ENCODE results near the gene MARCOL.

Gene MARCOL

GRCh38 chr5:148208226-148208625 lies 30.1 kb upstream of the MARCOL start:
- Histone ChIP-seq H3K4ac (ENCODE audit: low read depth, low read length) (no peak overlapping the region), H3K4me3 (ENCODE audit: low read depth, low read length) (no peak overlapping the region), H4K12ac (ENCODE audit: low read depth, low read length) (no peak overlapping the region), H2BK12ac (ENCODE audit: low read length) (no peak overlapping the region), H3K27ac (ENCODE audit: low read depth, low read length) (no peak overlapping the region), H3K27me3 (ENCODE audit: insufficient read depth, low read length) (no peaks in the 10 kb centered on the region), H2AK5ac (ENCODE audit: low read length) (no peak overlapping the region), H2BK120ac (ENCODE audit: insufficient read depth, low read length, poor library complexity) (no peak overlapping the region), H3K36me3 (ENCODE audit: control insufficient read depth in 1 of 2, insufficient read depth in 2 of 2, low read length in 2 of 2) (no peaks in the 10 kb centered on the region), H3K9me3 (ENCODE audit: insufficient read depth, low read depth, low read length) (no peaks in the 10 kb centered on the region), H3K9ac (ENCODE audit: low read length) (no peak overlapping the region), H3K79me2 (ENCODE audit: control insufficient read depth, insufficient read depth, low read length, poor library complexity) (no peaks in the 10 kb centered on the region), H3K4me1 (ENCODE audit: control insufficient read depth in 1 of 2, insufficient read depth in 2 of 2, low read length in 2 of 2) (no peaks in the 10 kb centered on the region), H4K8ac (ENCODE audit: low read depth, low read length) (no peak overlapping the region), H3K14ac (ENCODE audit: low read length) (no peak overlapping the region), H2BK5ac (ENCODE audit: low read depth, low read length, poor library complexity) (no peak overlapping the region), H3K4me2 (ENCODE audit: low read length) (no peak overlapping the region), H2AFZ (ENCODE audit: insufficient read depth, low read length, poor library complexity) (no peak overlapping the region), H3K79me1 (ENCODE audit: low read length) (no peaks in the 10 kb centered on the region), H3K18ac (ENCODE audit: low read length) (no peak overlapping the region), H4K91ac (ENCODE audit: low read depth, low read length) (no peak overlapping the region), H3K23ac (ENCODE audit: low read length) (no peak overlapping the region)
- DNase-seq = peak in 1 of 2 donors; percentile 16

- Histone ChIP-seq H3K9ac (ENCODE audit: low read length) (no peak overlapping the region), H3K79me1 (ENCODE audit: low read length) (no peaks in the 10 kb centered on the region), H4K12ac (ENCODE audit: low read depth, low read length) (no peak overlapping the region), H3K4ac (ENCODE audit: low read depth, low read length) (no peak overlapping the region), H3K4me2 (ENCODE audit: low read length) (no peak overlapping the region), H2BK120ac (ENCODE audit: insufficient read depth, low read length, poor library complexity) (no peak overlapping the region), H3K23ac (ENCODE audit: low read length) (no peak overlapping the region), H3K79me2 (ENCODE audit: control insufficient read depth, insufficient read depth, low read length, poor library complexity) (no peaks in the 10 kb centered on the region), H3K4me1 (ENCODE audit: control insufficient read depth in 1 of 2, insufficient read depth in 2 of 2, low read length in 2 of 2) (no peaks in the 10 kb centered on the region), H3K4me3 (ENCODE audit: low read depth, low read length) (no peak overlapping the region), H3K27ac (ENCODE audit: low read depth, low read length) (no peak overlapping the region), H3K18ac (ENCODE audit: low read length) (no peak overlapping the region), H2AFZ (ENCODE audit: insufficient read depth, low read length, poor library complexity) (no peak overlapping the region), H3K14ac (ENCODE audit: low read length) (no peak overlapping the region), H4K8ac (ENCODE audit: low read depth, low read length) (no peak overlapping the region), H2AK5ac (ENCODE audit: low read length) (no peak overlapping the region), H2BK12ac (ENCODE audit: low read length) (no peak overlapping the region), H4K91ac (ENCODE audit: low read depth, low read length) (no peak overlapping the region), H3K36me3 (ENCODE audit: control insufficient read depth in 1 of 2, insufficient read depth in 2 of 2, low read length in 2 of 2) (no peaks in the 10 kb centered on the region), H2BK5ac (ENCODE audit: low read depth, low read length, poor library complexity) (no peak overlapping the region), H3K9me3 (ENCODE audit: insufficient read depth, low read depth, low read length) (no peaks in the 10 kb centered on the region), H3K27me3 (ENCODE audit: insufficient read depth, low read length) (no peaks in the 10 kb centered on the region)
- no peak for DNase-seq
- WGBS (ENCODE audit: extremely low coverage, insufficient coverage, insufficient read length) = no CpG with 5 or more reads among the region's 3 CpGs
These were observed 29.1 kb upstream of the MARCOL start for GRCh38 chr5:148209151-148209770.

GRCh38 chr5:148214665-148215185 lies 23.6 kb upstream of the MARCOL start:
- no peak overlapping the region for H2AK5ac ChIP-seq (ENCODE audit: low read length)
- no peaks in the 10 kb centered on the region for H3K36me3 ChIP-seq (ENCODE audit: control insufficient read depth in 1 of 2, insufficient read depth in 2 of 2, low read length in 2 of 2)
- H2BK120ac ChIP-seq (ENCODE audit: insufficient read depth, low read length, poor library complexity) = no peak overlapping the region
- no peaks in the 10 kb centered on the region for H3K4me1 ChIP-seq (ENCODE audit: control insufficient read depth in 1 of 2, insufficient read depth in 2 of 2, low read length in 2 of 2)
- H4K12ac ChIP-seq (ENCODE audit: low read depth, low read length) = no peak overlapping the region
- WGBS (ENCODE audit: extremely low coverage, insufficient coverage, insufficient read length) = no CpG with 5 or more reads among the region's 1 CpG
- no peak overlapping the region for H2AFZ ChIP-seq (ENCODE audit: insufficient read depth, low read length, poor library complexity)
- H3K14ac ChIP-seq (ENCODE audit: low read length) = no peak overlapping the region
- no peak overlapping the region for H3K18ac ChIP-seq (ENCODE audit: low read length)
- no peak overlapping the region for H2BK5ac ChIP-seq (ENCODE audit: low read depth, low read length, poor library complexity)
- H2BK12ac ChIP-seq (ENCODE audit: low read length) = no peak overlapping the region
- no peak overlapping the region for H3K4me3 ChIP-seq (ENCODE audit: low read depth, low read length)
- no peaks in the 10 kb centered on the region for H3K27me3 ChIP-seq (ENCODE audit: insufficient read depth, low read length)
- no peak overlapping the region for H3K9ac ChIP-seq (ENCODE audit: low read length)
- no peaks in the 10 kb centered on the region for H3K79me2 ChIP-seq (ENCODE audit: control insufficient read depth, insufficient read depth, low read length, poor library complexity)
- H3K23ac ChIP-seq (ENCODE audit: low read length) = no peak overlapping the region
- no peak overlapping the region for H3K4me2 ChIP-seq (ENCODE audit: low read length)
- no peak overlapping the region for H3K27ac ChIP-seq (ENCODE audit: low read depth, low read length)
- H3K9me3 ChIP-seq (ENCODE audit: insufficient read depth, low read depth, low read length) = no peaks in the 10 kb centered on the region
- no peak overlapping the region for H4K91ac ChIP-seq (ENCODE audit: low read depth, low read length)
- H4K8ac ChIP-seq (ENCODE audit: low read depth, low read length) = no peak overlapping the region
- DNase-seq = no peak
- no peaks in the 10 kb centered on the region for H3K79me1 ChIP-seq (ENCODE audit: low read length)
- no peak overlapping the region for H3K4ac ChIP-seq (ENCODE audit: low read depth, low read length)

DNA sequence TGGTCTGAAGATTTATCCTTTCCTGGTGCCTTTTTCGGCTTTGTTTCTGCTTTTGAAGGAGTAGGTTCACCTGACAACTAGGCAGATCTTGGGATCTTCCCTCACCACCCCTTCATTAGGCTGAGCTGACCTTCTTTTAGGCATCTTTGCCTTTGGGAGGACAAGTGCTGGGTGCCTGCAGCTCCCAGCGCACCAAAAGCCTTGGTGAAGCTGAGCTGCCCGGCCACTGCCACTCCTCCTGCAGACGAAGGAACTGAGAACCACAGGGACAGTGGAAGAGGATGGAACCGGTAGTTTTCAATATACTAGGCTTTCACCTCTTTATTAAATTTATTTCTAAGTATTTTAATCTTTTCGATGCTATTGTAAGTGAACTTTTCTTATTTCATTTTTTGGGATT lies 16.8 kb upstream of the MARCOL start:
- no peak for DNase-seq
- Histone ChIP-seq H3K23ac (ENCODE audit: low read length) (no peak overlapping the region), H2AFZ (ENCODE audit: insufficient read depth, low read length, poor library complexity) (no peak overlapping the region), H3K27ac (ENCODE audit: low read depth, low read length) (no peak overlapping the region), H3K4me3 (ENCODE audit: low read depth, low read length) (no peak overlapping the region), H3K18ac (ENCODE audit: low read length) (no peak overlapping the region), H3K14ac (ENCODE audit: low read length) (no peak overlapping the region), H3K4me1 (ENCODE audit: control insufficient read depth in 1 of 2, insufficient read depth in 2 of 2, low read length in 2 of 2) (no peaks in the 10 kb centered on the region), H3K79me1 (ENCODE audit: low read length) (no peaks in the 10 kb centered on the region), H2BK12ac (ENCODE audit: low read length) (no peak overlapping the region), H2AK5ac (ENCODE audit: low read length) (no peak overlapping the region), H2BK5ac (ENCODE audit: low read depth, low read length, poor library complexity) (no peak overlapping the region), H4K12ac (ENCODE audit: low read depth, low read length) (no peak overlapping the region), H3K9ac (ENCODE audit: low read length) (no peak overlapping the region), H3K4me2 (ENCODE audit: low read length) (no peak overlapping the region), H4K8ac (ENCODE audit: low read depth, low read length) (no peak overlapping the region), H2BK120ac (ENCODE audit: insufficient read depth, low read length, poor library complexity) (no peak overlapping the region), H3K79me2 (ENCODE audit: control insufficient read depth, insufficient read depth, low read length, poor library complexity) (no peaks in the 10 kb centered on the region), H3K4ac (ENCODE audit: low read depth, low read length) (no peak overlapping the region), H3K9me3 (ENCODE audit: insufficient read depth, low read depth, low read length) (no peaks in the 10 kb centered on the region), H3K36me3 (ENCODE audit: control insufficient read depth in 1 of 2, insufficient read depth in 2 of 2, low read length in 2 of 2) (no peaks in the 10 kb centered on the region), H4K91ac (ENCODE audit: low read depth, low read length) (no peak overlapping the region), H3K27me3 (ENCODE audit: insufficient read depth, low read length) (no peaks in the 10 kb centered on the region)
- WGBS (ENCODE audit: extremely low coverage, insufficient coverage, insufficient read length) = no CpG with 5 or more reads among the region's 6 CpGs

Measured in trophoblast cell (in vitro differentiated cells and primary cell).